ENCODE measurements around the gene ANXA6. TPM values are rescaled to one million over a fixed set of nuclear protein-coding genes. Genes with fewer than 3 reads are reported as not detected.

ANXA6 gene
- total and polyA plus RNA-seq, 2 donors (not counting 1 experiment from before 2014, with no cell fraction given), result 136 to 300 TPM

DNA sequence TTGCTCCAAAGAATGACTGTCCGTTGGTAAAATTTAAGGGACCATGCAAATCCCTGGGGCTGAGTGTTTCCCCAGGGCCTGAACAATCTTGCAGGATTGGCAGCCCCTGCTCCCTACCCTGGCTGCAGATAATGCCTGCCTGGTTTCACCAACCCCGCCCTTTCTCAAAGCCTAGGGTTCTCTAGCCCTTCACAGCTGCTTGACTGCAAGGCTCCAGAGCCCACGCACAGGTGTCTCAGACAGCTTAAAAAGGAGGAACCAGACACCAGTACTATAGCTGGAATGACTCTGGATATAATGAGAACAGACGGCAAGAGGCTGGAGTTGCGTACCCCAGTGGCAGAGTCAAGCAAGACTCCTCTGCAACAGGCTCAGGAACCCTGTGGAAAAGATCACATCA lies 51.5 kb downstream of the ANXA6 start:
- Histone ChIP-seq H3K4me1 (ENCODE audit: control insufficient read depth in 2 of 2, insufficient read depth in 2 of 2, low read length in 2 of 2) (peaks cover 2 to 15% of the 10 kb centered on the region in 2 donors), H3K27ac (ENCODE audit: low read length in 2 of 2) (peak overlapping the region in 1 of 2 donors; percentile 4), H3K4me3 (ENCODE audit: control extremely low read depth in 1 of 5, extremely low read depth in 1 of 5, insufficient read depth in 1 of 5, low read depth in 2 of 5, low read length in 4 of 5) (no peak overlapping the region), H3K9ac (ENCODE audit: low read length) (no peak overlapping the region), H3K27me3 (replicated peaks in 1 of 4; ENCODE audit: control extremely low read depth in 1 of 4, control insufficient read depth in 3 of 4, insufficient read depth in 4 of 4, low read length in 3 of 4) (no peaks in the 10 kb centered on the region), H2AFZ (ENCODE audit: insufficient read depth, low read depth, low read length, poor library complexity, severe bottlenecking) (no peak overlapping the region), H3K9me3 (ENCODE audit: control extremely low read depth in 1 of 3, control insufficient read depth in 2 of 3, insufficient read depth in 1 of 3, low read length in 2 of 3) (no peaks in the 10 kb centered on the region), H4K20me1 (ENCODE audit: control insufficient read depth, insufficient read depth, low read length, poor library complexity, severe bottlenecking) (peaks cover 38% of the 10 kb centered on the region), H3K36me3 (replicated peaks in 1 of 2; ENCODE audit: control extremely low read depth in 1 of 2, control insufficient read depth in 1 of 2, extremely low read depth in 1 of 2, insufficient read depth in 2 of 2, low read length in 1 of 2) (peaks cover 10 to 98% of the 10 kb centered on the region in 2 experiments), H3K79me2 (ENCODE audit: control insufficient read depth, insufficient read depth, low read length) (peaks cover 16% of the 10 kb centered on the region), H3K4me2 (replicated peaks; ENCODE audit: low read depth, low read length, poor library complexity, severe bottlenecking) (no peak overlapping the region)
- ChIA-PET CTCF (interaction anchor here (1.2 to 48.0 kb wide), 5 partner anchors 10 to 55 kb away, joined by 3 to 1701 read pairs (median 21); partner anchors contain the start of gene ANXA6), POLR2A (no interaction called here)
- intact Hi-C loops (cut with micrococcal nuclease), result no loop called here
- TF ChIP-seq EZH2 (IDR thresholded peaks at IDR 0.05; ENCODE audit: borderline replicate concordance, insufficient read depth, low read depth, low read length, poor library complexity, severe bottlenecking), result no peak
- TF ChIP-seq CTCF (IDR thresholded peaks at IDR 0.05), result no peak
- WGBS (ENCODE audit: insufficient coverage), result 86% methylated on average over 3 of the region's 5 CpGs
- Mint-ChIP-seq H3K4me3 (no peak overlapping the region), H3K27me3 (no peaks in the 10 kb centered on the region), H3K9me3 (ENCODE audit: insufficient read depth) (no peaks in the 10 kb centered on the region), H3K4me1 (peaks cover 25% of the 10 kb centered on the region), H3K27ac (peak overlapping the region; percentile 34)
- no peak for DNase-seq
- no peak for ATAC-seq (ENCODE audit: low read depth)

- Histone ChIP-seq H3K4me1 (ENCODE audit: control insufficient read depth in 2 of 2, insufficient read depth in 2 of 2, low read length in 2 of 2) (peaks cover 0 to 11% of the 10 kb centered on the region in 2 donors), H3K4me3 (ENCODE audit: control extremely low read depth in 1 of 5, extremely low read depth in 1 of 5, insufficient read depth in 1 of 5, low read depth in 2 of 5, low read length in 4 of 5) (no peak overlapping the region), H3K79me2 (ENCODE audit: control insufficient read depth, insufficient read depth, low read length) (peaks cover 15% of the 10 kb centered on the region), H3K9ac (ENCODE audit: low read length) (no peak overlapping the region), H3K4me2 (replicated peaks; ENCODE audit: low read depth, low read length, poor library complexity, severe bottlenecking) (no peak overlapping the region), H2AFZ (ENCODE audit: insufficient read depth, low read depth, low read length, poor library complexity, severe bottlenecking) (no peak overlapping the region), H4K20me1 (ENCODE audit: control insufficient read depth, insufficient read depth, low read length, poor library complexity, severe bottlenecking) (peaks cover 33% of the 10 kb centered on the region), H3K27me3 (replicated peaks in 1 of 4; ENCODE audit: control extremely low read depth in 1 of 4, control insufficient read depth in 3 of 4, insufficient read depth in 4 of 4, low read length in 3 of 4) (no peaks in the 10 kb centered on the region), H3K9me3 (ENCODE audit: control extremely low read depth in 1 of 3, control insufficient read depth in 2 of 3, insufficient read depth in 1 of 3, low read length in 2 of 3) (no peaks in the 10 kb centered on the region), H3K27ac (ENCODE audit: low read length in 2 of 2) (no peak overlapping the region), H3K36me3 (replicated peaks in 1 of 2; ENCODE audit: control extremely low read depth in 1 of 2, control insufficient read depth in 1 of 2, extremely low read depth in 1 of 2, insufficient read depth in 2 of 2, low read length in 1 of 2) (peaks cover 10 to 98% of the 10 kb centered on the region in 2 experiments)
- POLR2A ChIA-PET, result no interaction called here
- ATAC-seq (ENCODE audit: low read depth) (no peak), DNase-seq (no peak)
- TF ChIP-seq EZH2 (IDR thresholded peaks at IDR 0.05; ENCODE audit: borderline replicate concordance, insufficient read depth, low read depth, low read length, poor library complexity, severe bottlenecking), result no peak
- TF ChIP-seq CTCF (IDR thresholded peaks at IDR 0.05), result no peak
- CTCF ChIA-PET, result interaction anchor here (1.2 to 48.0 kb wide), 5 partner anchors 10 to 55 kb away, joined by 3 to 1701 read pairs (median 21); partner anchors contain the start of gene ANXA6
- intact Hi-C loops (cut with micrococcal nuclease), result no loop called here
- no peak overlapping the region for H3K27ac Mint-ChIP-seq
- H3K27me3 Mint-ChIP-seq, result no peaks in the 10 kb centered on the region
- no peaks in the 10 kb centered on the region for H3K9me3 Mint-ChIP-seq (ENCODE audit: insufficient read depth)
- H3K4me1 Mint-ChIP-seq, result peaks cover 25% of the 10 kb centered on the region
- WGBS (ENCODE audit: insufficient coverage), result 100% methylated on average over 1 of the region's 2 CpGs
- no peak overlapping the region for H3K4me3 Mint-ChIP-seq
Measured at GRCh38 chr5:151105561-151105960, 52.0 kb downstream of the ANXA6 start.

Measured in B cell (primary cell).